A549 (cell line): Measurements from ENCODE around the gene ASPA. TPM values are rescaled to one million over a fixed set of nuclear protein-coding genes. Genes with fewer than 3 reads are reported as not detected.

Experiments
- ATAC-seq, 2 experiments: fragments of 200-7000 bp in 1 of 2; fragments of >200 bp in 1 of 2; cut with Nextera tagmentation in 1 of 2; cut with Tn5 transposase in 1 of 2; 3 replicates each; pipeline versions ENCODE4 v1.8.0 to v1.9.1; 2018 to 2020; ENCODE audit warnings: mild to moderate bottlenecking in 1 of 2, moderate library complexity in 1 of 2
- CTCF ChIA-PET: fragments of 300-600 bp; sonication (Branson Sonifier 250); formaldehyde crosslinking; extraction: SDS; loops from one replicate; lab custom pipeline; 2021; ENCODE audit warnings: antibody characterized with exemption, inconsistent platforms; lab: Yijun Ruan, JAX
- POLR2A ChIA-PET: fragments of 350-600 bp; formaldehyde crosslinking; extraction: SDS; loops from one replicate; lab custom pipeline; 2021; ENCODE audit warnings: antibody characterized with exemption, inconsistent platforms; lab: Yijun Ruan, JAX
- DNase-seq, 2 experiments: peaks; one replicate each; pipeline versions ENCODE4 v3.0.0 to v3.0.0-alpha.2; 2011 to 2016; ENCODE audit warnings: low read depth in 1 of 2, low spot score in 1 of 2
- FAIRE-seq: peaks from 2 replicates; lab custom pipeline; 2011; peaks lifted over from hg19 to GRCh38; lab: Jason Lieb, UNC
- H3K27ac ChIP-seq, 2 experiments: fragments of >200 bp; sonication (Bioruptor Twin); formaldehyde crosslinking; 3 replicates each; pipeline ENCODE4 v1.5.1; 2016 to 2017
- H3K4me1 ChIP-seq: fragments of >200 bp; sonication (Bioruptor Twin); formaldehyde crosslinking; 3 replicates; pipeline ENCODE4 v1.6.1; 2016
- H3K4me2 ChIP-seq: fragments of >200 bp; sonication (Bioruptor Twin); formaldehyde crosslinking; 3 replicates; pipeline ENCODE4 v1.6.1; 2016
- H3K4me3 ChIP-seq: fragments of >200 bp; sonication (Bioruptor Twin); formaldehyde crosslinking; 3 replicates; pipeline ENCODE4 v1.5.1; 2016
- H3K9me3 ChIP-seq: fragments of >200 bp; sonication (Bioruptor Twin); formaldehyde crosslinking; 3 replicates; pipeline ENCODE4 v1.6.1; 2016
- BHLHE40 ChIP-seq: IDR thresholded peaks from 2 replicates; pipeline ENCODE4 v1.6.1; 2012; ENCODE audit warnings: low read depth, low read length, inconsistent platforms
- CBX2 ChIP-seq: fragments of 200-600 bp; sonication (generic); IDR thresholded peaks from 2 replicates; pipeline ENCODE4 v1.6.1; 2016; ENCODE audit warnings: low read depth, mild to moderate bottlenecking, borderline replicate concordance
- CBX8 ChIP-seq: fragments of 200-600 bp; sonication (generic); IDR thresholded peaks from 2 replicates; pipeline ENCODE4 v1.6.1; 2016
- CHD4 ChIP-seq: fragments of 200-600 bp; sonication (generic); IDR thresholded peaks from 2 replicates; pipeline ENCODE4 v1.6.1; 2016; ENCODE audit warnings: antibody characterized with exemption, mild to moderate bottlenecking, borderline replicate concordance
- EHMT2 ChIP-seq: fragments of 200-600 bp; sonication (generic); IDR thresholded peaks from 2 replicates; pipeline ENCODE4 v1.6.1; 2016; ENCODE audit warnings: antibody characterized with exemption, low read depth, mild to moderate bottlenecking, moderate library complexity
- EP300 ChIP-seq, 2 experiments: fragments of >200 bp; sonication (Bioruptor Twin); formaldehyde crosslinking; IDR thresholded peaks; 2 replicates in 1 of 2; 3 replicates in 1 of 2; pipeline ENCODE4 v1.6.1; 2016 to 2017
- ESRRA ChIP-seq: fragments of 150-350 bp; IDR thresholded peaks from 2 replicates; pipeline ENCODE4 v1.6.1; 2014; ENCODE audit warnings: mild to moderate bottlenecking, low read length, borderline replicate concordance
- FOSB ChIP-seq: fragments of 250-450 bp; sonication (Bioruptor Pico); IDR thresholded peaks from 2 replicates; pipeline ENCODE4 v1.5.0; 2020; ENCODE audit warnings: mild to moderate bottlenecking, moderate library complexity
- HOXB5 ChIP-seq: fragments of 250-450 bp; sonication (Bioruptor Pico); IDR thresholded peaks from 2 replicates; pipeline ENCODE4 v1.5.0; 2020; ENCODE audit warnings: mild to moderate bottlenecking, moderate library complexity
- KDM1A ChIP-seq: fragments of 200-600 bp; sonication (generic); IDR thresholded peaks from 2 replicates; pipeline ENCODE4 v1.6.1; 2016; ENCODE audit warnings: low read depth, mild to moderate bottlenecking
- KDM5A ChIP-seq: fragments of 200-600 bp; sonication (generic); IDR thresholded peaks from 2 replicates; pipeline ENCODE4 v1.6.1; 2016; ENCODE audit warnings: antibody characterized with exemption, mild to moderate bottlenecking
- MAZ ChIP-seq: fragments of 150-350 bp; IDR thresholded peaks from 2 replicates; pipeline ENCODE4 v1.6.1; 2014; ENCODE audit warnings: antibody characterized with exemption, low read depth, low read length, borderline replicate concordance
- PHF8 ChIP-seq: fragments of 200-600 bp; sonication (generic); IDR thresholded peaks from 2 replicates; pipeline ENCODE4 v1.6.1; 2016; ENCODE audit warnings: low read depth, mild to moderate bottlenecking, antibody characterized with exemption, moderate library complexity, borderline replicate concordance
- POLR2AphosphoS2 ChIP-seq: conservative IDR thresholded peaks from 2 replicates; pipeline ENCODE4 v1.6.1; 2012; ENCODE audit warnings: low read length, improper control_type of control experiment, inconsistent platforms
- RCOR1 ChIP-seq: fragments of 150-350 bp; IDR thresholded peaks from 2 replicates; pipeline ENCODE4 v1.6.1; 2014; ENCODE audit warnings: antibody characterized with exemption, low read length, low read depth
- RFX5 ChIP-seq: fragments of 450-650 bp; IDR thresholded peaks from 2 replicates; pipeline ENCODE4 v1.7.1; 2014; ENCODE audit warnings: antibody characterized with exemption, mild to moderate bottlenecking, moderate library complexity
- RNF2 ChIP-seq: fragments of 200-600 bp; sonication (generic); IDR thresholded peaks from 2 replicates; pipeline ENCODE4 v1.6.1; 2016; ENCODE audit warnings: low read depth, mild to moderate bottlenecking, antibody characterized with exemption, moderate library complexity, borderline replicate concordance
- SMC3 ChIP-seq: fragments of >200 bp; sonication (Bioruptor Twin); formaldehyde crosslinking; IDR thresholded peaks from 3 replicates; pipeline ENCODE4 v1.6.1; 2018; ENCODE audit warnings: inconsistent platforms
- SREBF2 ChIP-seq: fragments of 450-650 bp; IDR thresholded peaks from 2 replicates; pipeline ENCODE4 v1.6.1; 2014; ENCODE audit warnings: mild to moderate bottlenecking, moderate library complexity
- TFCP2L1 ChIP-seq: fragments of 250-450 bp; sonication (Bioruptor Pico); IDR thresholded peaks from 2 replicates; pipeline ENCODE4 v1.5.0; 2021; ENCODE audit warnings: mild to moderate bottlenecking
- TP53 ChIP-seq: fragments of 250-450 bp; sonication (Bioruptor Pico); IDR thresholded peaks from 2 replicates; pipeline ENCODE4 v1.5.0; 2021; ENCODE audit warnings: mild to moderate bottlenecking, moderate library complexity
- ZNF302 ChIP-seq: fragments of 250-450 bp; sonication (Bioruptor Pico); IDR thresholded peaks from 2 replicates; pipeline ENCODE4 v1.9.0; 2021; ENCODE audit warnings: inconsistent platforms, mild to moderate bottlenecking, moderate library complexity
- WGBS: methylation state at CpG from one replicate; pipeline ENCODE4 v1.1.6; 2017; ENCODE audit errors: missing lambda C conversion rate; 5-methylcytosine and 5-hydroxymethylcytosine counted together
- polyA plus RNA-seq, 4 experiments: library from polyadenylated mRNA; depleted of rRNA in 3 of 4; stranded (reverse); fragments of >200 nt; fragmentation: RNase III in 1 of 4; extraction: RNeasy Plus Mini Kit Qiagen cat#74134 plus additional on column Dnase treatment in 1 of 4; gene quantifications; 2 replicates in 3 of 4; 3 replicates in 1 of 4; pipeline ENCODE4 v1.2.3, GENCODE V29; 2011 to 2017
- TF ChIP-seq, protein P1 (sequence below): fragments of >200 bp; sonication (Bioruptor Twin); formaldehyde crosslinking; IDR thresholded peaks from 3 replicates; pipeline ENCODE4 v1.6.1; 2016
- TF ChIP-seq, protein P2 (sequence below): fragments of 250-450 bp; sonication (Bioruptor Pico); IDR thresholded peaks from 2 replicates; pipeline ENCODE4 v1.5.0; 2020; ENCODE audit warnings: low read depth, mild to moderate bottlenecking, moderate library complexity
- TF ChIP-seq, protein P3 (sequence below): fragments of 450-650 bp; IDR thresholded peaks from 2 replicates; pipeline ENCODE4 v1.6.1; 2014; ENCODE audit warnings: antibody characterized with exemption
- TF ChIP-seq, protein P4 (sequence below): IDR thresholded peaks from 2 replicates; pipeline ENCODE4 v1.6.1; 2012
- TF ChIP-seq, protein P5 (sequence below): IDR thresholded peaks from 2 replicates; pipeline ENCODE4 v1.6.1; 2012
- TF ChIP-seq, protein P6 (sequence below): fragments of 250-450 bp; sonication (Bioruptor Pico); IDR thresholded peaks from 2 replicates; pipeline ENCODE4 v1.5.0; 2021; ENCODE audit warnings: mild to moderate bottlenecking, moderate library complexity, borderline replicate concordance

ASPA gene
- polyA plus RNA-seq, 2 of the 4 experiments (the other 2 are of a cell fraction): not detected

DNA sequence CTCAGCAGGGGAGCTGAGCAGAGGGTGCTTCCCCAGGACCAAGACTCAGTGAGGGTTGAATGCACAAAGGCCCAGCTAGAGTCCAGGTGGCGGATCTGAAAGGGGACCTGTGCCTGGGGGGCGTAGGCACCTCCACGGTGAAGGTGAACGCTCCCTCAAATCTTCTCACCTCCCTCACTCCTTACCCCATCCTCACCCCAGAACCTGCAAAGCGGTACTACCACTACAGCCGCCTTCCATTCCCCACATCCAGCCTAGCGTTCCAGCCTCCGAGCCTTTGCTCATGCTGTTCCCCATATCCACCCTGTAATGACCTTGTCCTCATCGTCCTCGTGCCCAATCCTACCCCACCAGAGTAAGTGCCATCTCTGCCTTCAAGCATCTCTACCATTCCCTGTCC, 51.2 kb downstream of the ASPA start:
- TF ChIP-seq, protein P1, sequence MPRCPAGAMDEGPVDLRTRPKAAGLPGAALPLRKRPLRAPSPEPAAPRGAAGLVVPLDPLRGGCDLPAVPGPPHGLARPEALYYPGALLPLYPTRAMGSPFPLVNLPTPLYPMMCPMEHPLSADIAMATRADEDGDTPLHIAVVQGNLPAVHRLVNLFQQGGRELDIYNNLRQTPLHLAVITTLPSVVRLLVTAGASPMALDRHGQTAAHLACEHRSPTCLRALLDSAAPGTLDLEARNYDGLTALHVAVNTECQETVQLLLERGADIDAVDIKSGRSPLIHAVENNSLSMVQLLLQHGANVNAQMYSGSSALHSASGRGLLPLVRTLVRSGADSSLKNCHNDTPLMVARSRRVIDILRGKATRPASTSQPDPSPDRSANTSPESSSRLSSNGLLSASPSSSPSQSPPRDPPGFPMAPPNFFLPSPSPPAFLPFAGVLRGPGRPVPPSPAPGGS: no peak
- TF ChIP-seq EHMT2 (no peak), CBX2 (no peak), RFX5 (no peak), EP300 (IDR thresholded peaks at IDR 0.05) (no peak), RNF2 (no peak), SREBF2 (no peak), RCOR1 (no peak), KDM1A (no peak), HOXB5 (CRISPR knock-in tag) (no peak), CHD4 (no peak), ZNF302 (no peak), PHF8 (no peak), BHLHE40 (no peak)
- TF ChIP-seq, protein P2, sequence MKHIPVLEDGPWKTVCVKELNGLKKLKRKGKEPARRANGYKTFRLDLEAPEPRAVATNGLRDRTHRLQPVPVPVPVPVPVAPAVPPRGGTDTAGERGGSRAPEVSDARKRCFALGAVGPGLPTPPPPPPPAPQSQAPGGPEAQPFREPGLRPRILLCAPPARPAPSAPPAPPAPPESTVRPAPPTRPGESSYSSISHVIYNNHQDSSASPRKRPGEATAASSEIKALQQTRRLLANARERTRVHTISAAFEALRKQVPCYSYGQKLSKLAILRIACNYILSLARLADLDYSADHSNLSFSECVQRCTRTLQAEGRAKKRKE: no peak
- TF ChIP-seq, protein P3, sequence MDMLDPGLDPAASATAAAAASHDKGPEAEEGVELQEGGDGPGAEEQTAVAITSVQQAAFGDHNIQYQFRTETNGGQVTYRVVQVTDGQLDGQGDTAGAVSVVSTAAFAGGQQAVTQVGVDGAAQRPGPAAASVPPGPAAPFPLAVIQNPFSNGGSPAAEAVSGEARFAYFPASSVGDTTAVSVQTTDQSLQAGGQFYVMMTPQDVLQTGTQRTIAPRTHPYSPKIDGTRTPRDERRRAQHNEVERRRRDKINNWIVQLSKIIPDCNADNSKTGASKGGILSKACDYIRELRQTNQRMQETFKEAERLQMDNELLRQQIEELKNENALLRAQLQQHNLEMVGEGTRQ: no peak
- TF ChIP-seq, protein P4, sequence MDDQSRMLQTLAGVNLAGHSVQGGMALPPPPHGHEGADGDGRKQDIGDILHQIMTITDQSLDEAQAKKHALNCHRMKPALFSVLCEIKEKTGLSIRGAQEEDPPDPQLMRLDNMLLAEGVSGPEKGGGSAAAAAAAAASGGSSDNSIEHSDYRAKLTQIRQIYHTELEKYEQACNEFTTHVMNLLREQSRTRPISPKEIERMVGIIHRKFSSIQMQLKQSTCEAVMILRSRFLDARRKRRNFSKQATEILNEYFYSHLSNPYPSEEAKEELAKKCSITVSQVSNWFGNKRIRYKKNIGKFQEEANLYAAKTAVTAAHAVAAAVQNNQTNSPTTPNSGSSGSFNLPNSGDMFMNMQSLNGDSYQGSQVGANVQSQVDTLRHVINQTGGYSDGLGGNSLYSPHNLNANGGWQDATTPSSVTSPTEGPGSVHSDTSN: no peak
- TF ChIP-seq, protein P5, sequence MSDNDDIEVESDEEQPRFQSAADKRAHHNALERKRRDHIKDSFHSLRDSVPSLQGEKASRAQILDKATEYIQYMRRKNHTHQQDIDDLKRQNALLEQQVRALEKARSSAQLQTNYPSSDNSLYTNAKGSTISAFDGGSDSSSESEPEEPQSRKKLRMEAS: no peak
- ATAC-seq: no peak
- ChIA-PET CTCF (no interaction called here), POLR2A (no interaction called here)
- Histone ChIP-seq H3K4me2 (no peak overlapping the region), H3K4me3 (no peak overlapping the region), H3K9me3 (no peaks in the 10 kb centered on the region), H3K27ac (no peak overlapping the region), H3K4me1 (no peaks in the 10 kb centered on the region)
- WGBS: 75% methylated on average over 10 of the region's 10 CpGs
- no peak for FAIRE-seq
- no peak for DNase-seq

DNA sequence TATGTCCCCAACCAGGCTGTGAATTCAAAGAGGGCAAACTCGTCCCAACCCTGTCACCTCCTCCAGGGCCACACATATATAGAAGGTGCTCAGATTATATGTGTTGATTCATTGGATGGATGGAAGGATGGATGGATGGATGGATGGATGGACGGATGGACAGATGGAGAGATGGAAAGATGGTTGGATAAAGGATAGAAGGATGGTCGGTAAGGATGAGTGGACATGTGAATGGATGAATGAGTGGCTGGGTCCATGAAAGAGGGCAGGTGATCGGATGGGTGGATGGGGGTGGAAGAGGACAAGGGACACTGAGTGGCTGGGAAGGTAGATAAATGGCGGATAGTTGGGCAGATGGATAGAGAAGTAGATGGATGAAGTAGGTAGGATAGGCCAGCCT, 51.7 kb downstream of the ASPA start:
- DNase-seq: no peak
- TF ChIP-seq MAZ (no peak), RNF2 (no peak), HOXB5 (CRISPR knock-in tag) (no peak), TFCP2L1 (CRISPR knock-in tag) (no peak), KDM5A (no peak), TP53 (CRISPR knock-in tag) (no peak), RFX5 (no peak), SMC3 (no peak), CBX2 (no peak), POLR2AphosphoS2 (no peak), EP300 (IDR thresholded peaks at IDR 0.05) (no peak), FOSB (no peak), ESRRA (no peak), CBX8 (no peak)
- TF ChIP-seq, protein P1: no peak
- TF ChIP-seq, protein P3: no peak
- TF ChIP-seq, protein P6, sequence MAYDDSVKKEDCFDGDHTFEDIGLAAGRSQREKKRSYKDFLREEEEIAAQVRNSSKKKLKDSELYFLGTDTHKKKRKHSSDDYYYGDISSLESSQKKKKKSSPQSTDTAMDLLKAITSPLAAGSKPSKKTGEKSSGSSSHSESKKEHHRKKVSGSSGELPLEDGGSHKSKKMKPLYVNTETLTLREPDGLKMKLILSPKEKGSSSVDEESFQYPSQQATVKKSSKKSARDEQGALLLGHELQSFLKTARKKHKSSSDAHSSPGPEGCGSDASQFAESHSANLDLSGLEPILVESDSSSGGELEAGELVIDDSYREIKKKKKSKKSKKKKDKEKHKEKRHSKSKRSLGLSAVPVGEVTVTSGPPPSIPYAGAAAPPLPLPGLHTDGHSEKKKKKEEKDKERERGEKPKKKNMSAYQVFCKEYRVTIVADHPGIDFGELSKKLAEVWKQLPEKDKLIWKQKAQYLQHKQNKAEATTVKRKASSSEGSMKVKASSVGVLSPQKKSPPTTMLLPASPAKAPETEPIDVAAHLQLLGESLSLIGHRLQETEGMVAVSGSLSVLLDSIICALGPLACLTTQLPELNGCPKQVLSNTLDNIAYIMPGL: no peak

More for the DNA sequence above, 51.7 kb downstream of the ASPA start:
- POLR2A ChIA-PET: no interaction called here
- FAIRE-seq (no peak), ATAC-seq (no peak)
- 71% methylated on average over 5 of the region's 5 CpGs for WGBS
- Histone ChIP-seq H3K4me1 (no peaks in the 10 kb centered on the region), H3K4me2 (no peak overlapping the region), H3K4me3 (no peak overlapping the region), H3K27ac (no peak overlapping the region), H3K9me3 (no peaks in the 10 kb centered on the region)
- CTCF ChIA-PET: interaction anchor here (0.6 kb wide), 1 partner anchor 245 kb away, joined by 3 read pairs; no protein-coding TSS in a partner anchor
